Large intestine (tissue), 3 donors: ENCODE results near the gene CFAP299. TPM values are rescaled to one million over a fixed set of nuclear protein-coding genes. Genes with fewer than 3 reads are reported as not detected.
"Not testable (repeated sequence)": the region's sequence is repeated elsewhere in the genome, so short reads cannot be mapped to it uniquely, and the experiment has no call there.

ENCODE experiments used
- DNase-seq, 2 donors: peaks; one replicate each; pipeline versions ENCODE4 v3.0.0 to v3.0.0-alpha.2; 2013
- H3K27ac ChIP-seq: one replicate; pipeline ENCODE4 v1.5.1; 2013; ENCODE audit warnings: low read length
- H3K27me3 ChIP-seq: 2 replicates; pipeline ENCODE4 v1.6.1; 2013; ENCODE audit warnings: low read length; ENCODE audit not compliant: control insufficient read depth, insufficient read depth
- H3K36me3 ChIP-seq: 2 replicates; pipeline ENCODE4 v1.6.1; 2013; ENCODE audit warnings: low read length; ENCODE audit not compliant: control insufficient read depth, insufficient read depth
- H3K4me1 ChIP-seq: one replicate; pipeline ENCODE4 v1.6.1; 2013; ENCODE audit warnings: low read length; ENCODE audit not compliant: control insufficient read depth, insufficient read depth
- H3K4me3 ChIP-seq: one replicate; pipeline ENCODE4 v1.5.1; 2013; ENCODE audit warnings: low read length
- H3K9me3 ChIP-seq: one replicate; pipeline ENCODE4 v1.6.1; 2013; ENCODE audit warnings: mild to moderate bottlenecking, low read depth, low read length, moderate library complexity; ENCODE audit not compliant: control insufficient read depth
- WGBS: methylation state at CpG from one replicate; pipeline ENCODE4 v1.1.5; 2013; ENCODE audit warnings: low lambda C conversion rate; ENCODE audit not compliant: insufficient coverage; 5-methylcytosine and 5-hydroxymethylcytosine counted together
- polyA plus RNA-seq: library from polyadenylated mRNA; unstranded; fragments of 120-200 nt; gene quantifications from one replicate; pipeline ENCODE4 v1.2.1, GENCODE V29; 2013

The CFAP299 gene
- polyA plus RNA-seq, 1 donor: 0.16 TPM

- H3K27me3 ChIP-seq, DNase-seq, H3K9me3 ChIP-seq, H3K27ac ChIP-seq, H3K36me3 ChIP-seq, H3K4me1 ChIP-seq, H3K4me3 ChIP-seq: not testable (repeated sequence)
- WGBS: no CpG with 5 or more reads among the region's 23 CpGs
Observed at GRCh38 chr4:80687736-80688135, 352.2 kb downstream of the CFAP299 start.

GRCh38 chr4:80694171-80694570 is 358.6 kb downstream of the CFAP299 start:
- no CpG with 5 or more reads among the region's 3 CpGs for WGBS
- H3K9me3 ChIP-seq: no peaks in the 10 kb centered on the region
- no peaks in the 10 kb centered on the region for H3K4me1 ChIP-seq
- no peaks in the 10 kb centered on the region for H3K36me3 ChIP-seq
- no peak overlapping the region for H3K4me3 ChIP-seq
- no peaks in the 10 kb centered on the region for H3K27me3 ChIP-seq
- DNase-seq: no peak
- no peak overlapping the region for H3K27ac ChIP-seq

- Histone ChIP-seq H3K4me3 (no peak overlapping the region), H3K9me3 (no peaks in the 10 kb centered on the region), H3K27ac (no peak overlapping the region), H3K27me3 (no peaks in the 10 kb centered on the region), H3K36me3 (no peaks in the 10 kb centered on the region), H3K4me1 (no peaks in the 10 kb centered on the region)
- no peak for DNase-seq
- 67% methylated on average over 2 of the region's 3 CpGs for whole genome bisulfite sequencing
Observed at GRCh38 chr4:80705311-80705710, 369.8 kb downstream of the CFAP299 start.

GRCh38 chr4:80709082-80709869 is 373.7 kb downstream of the CFAP299 start:
- H3K4me1 ChIP-seq: no peaks in the 10 kb centered on the region
- DNase-seq: no peak
- no peak overlapping the region for H3K4me3 ChIP-seq
- H3K27me3 ChIP-seq: no peaks in the 10 kb centered on the region
- no peaks in the 10 kb centered on the region for H3K9me3 ChIP-seq
- no CpG with 5 or more reads among the region's 6 CpGs for WGBS
- H3K27ac ChIP-seq: no peak overlapping the region
- no peaks in the 10 kb centered on the region for H3K36me3 ChIP-seq

- Histone ChIP-seq H3K27me3 (no peaks in the 10 kb centered on the region), H3K27ac (no peak overlapping the region), H3K4me1 (no peaks in the 10 kb centered on the region), H3K4me3 (no peak overlapping the region), H3K9me3 (no peaks in the 10 kb centered on the region), H3K36me3 (no peaks in the 10 kb centered on the region)
- DNase-seq: no peak
- 52% methylated on average over 3 of the region's 5 CpGs for WGBS
Observed at GRCh38 chr4:80710748-80711451, 375.4 kb downstream of the CFAP299 start.

- no CpG with 5 or more reads among the region's 1 CpG for WGBS
- Histone ChIP-seq H3K36me3 (no peaks in the 10 kb centered on the region), H3K27ac (no peak overlapping the region), H3K9me3 (no peaks in the 10 kb centered on the region), H3K4me1 (no peaks in the 10 kb centered on the region), H3K4me3 (no peak overlapping the region), H3K27me3 (no peaks in the 10 kb centered on the region)
- no peak for DNase-seq
Observed at GRCh38 chr4:80711956-80712355, 376.4 kb downstream of the CFAP299 start.

- no peaks in the 10 kb centered on the region for H3K9me3 ChIP-seq
- DNase-seq: no peak
- no peaks in the 10 kb centered on the region for H3K27me3 ChIP-seq
- H3K27ac ChIP-seq: no peak overlapping the region
- no CpG with 5 or more reads among the region's 1 CpG for WGBS
- no peak overlapping the region for H3K4me3 ChIP-seq
- no peaks in the 10 kb centered on the region for H3K4me1 ChIP-seq
- no peaks in the 10 kb centered on the region for H3K36me3 ChIP-seq
Observed at GRCh38 chr4:80713409-80713808, 377.9 kb downstream of the CFAP299 start.

- no peak for DNase-seq
- Histone ChIP-seq H3K4me1 (no peaks in the 10 kb centered on the region), H3K36me3 (no peaks in the 10 kb centered on the region), H3K27me3 (no peaks in the 10 kb centered on the region), H3K27ac (no peak overlapping the region), H3K9me3 (peaks cover 5% of the 10 kb centered on the region), H3K4me3 (no peak overlapping the region)
- WGBS: no CpG with 5 or more reads among the region's 2 CpGs
Observed at GRCh38 chr4:80717204-80717603, 381.7 kb downstream of the CFAP299 start.

- Histone ChIP-seq H3K4me1 (no peaks in the 10 kb centered on the region), H3K27ac (no peak overlapping the region), H3K9me3 (no peaks in the 10 kb centered on the region), H3K36me3 (no peaks in the 10 kb centered on the region), H3K4me3 (no peak overlapping the region), H3K27me3 (no peaks in the 10 kb centered on the region)
- 100% methylated on average over 1 of the region's 1 CpG for WGBS
- no peak for DNase-seq
Observed at GRCh38 chr4:80726471-80726870, 390.9 kb downstream of the CFAP299 start.

- WGBS: no CpG with 5 or more reads among the region's 1 CpG
- H3K4me3 ChIP-seq: no peak overlapping the region
- H3K9me3 ChIP-seq: no peaks in the 10 kb centered on the region
- H3K27me3 ChIP-seq: no peaks in the 10 kb centered on the region
- H3K4me1 ChIP-seq: no peaks in the 10 kb centered on the region
- no peaks in the 10 kb centered on the region for H3K36me3 ChIP-seq
- no peak for DNase-seq
- no peak overlapping the region for H3K27ac ChIP-seq
Observed at GRCh38 chr4:80730158-80730557, 394.6 kb downstream of the CFAP299 start.
